ENCODE data around the gene EAF1.
"Not testable (repeated sequence)": the region's sequence is repeated elsewhere in the genome, so short reads cannot be mapped to it uniquely, and the experiment has no call there.

EAF1 gene

GRCh38 chr3:15427182-15427880, at the start of gene EAF1, which contains the start of gene METTL6:
TSS of gene EAF1 (plus strand) at chr3:15427598. CDS start at chr3:15427780, 182 bp downstream.
TSS of gene METTL6 (minus strand) at chr3:15427544. CDS start at chr3:15426511, 1,033 bp downstream.
- peak; percentile 70 to 80 for DNase-seq

DNA sequence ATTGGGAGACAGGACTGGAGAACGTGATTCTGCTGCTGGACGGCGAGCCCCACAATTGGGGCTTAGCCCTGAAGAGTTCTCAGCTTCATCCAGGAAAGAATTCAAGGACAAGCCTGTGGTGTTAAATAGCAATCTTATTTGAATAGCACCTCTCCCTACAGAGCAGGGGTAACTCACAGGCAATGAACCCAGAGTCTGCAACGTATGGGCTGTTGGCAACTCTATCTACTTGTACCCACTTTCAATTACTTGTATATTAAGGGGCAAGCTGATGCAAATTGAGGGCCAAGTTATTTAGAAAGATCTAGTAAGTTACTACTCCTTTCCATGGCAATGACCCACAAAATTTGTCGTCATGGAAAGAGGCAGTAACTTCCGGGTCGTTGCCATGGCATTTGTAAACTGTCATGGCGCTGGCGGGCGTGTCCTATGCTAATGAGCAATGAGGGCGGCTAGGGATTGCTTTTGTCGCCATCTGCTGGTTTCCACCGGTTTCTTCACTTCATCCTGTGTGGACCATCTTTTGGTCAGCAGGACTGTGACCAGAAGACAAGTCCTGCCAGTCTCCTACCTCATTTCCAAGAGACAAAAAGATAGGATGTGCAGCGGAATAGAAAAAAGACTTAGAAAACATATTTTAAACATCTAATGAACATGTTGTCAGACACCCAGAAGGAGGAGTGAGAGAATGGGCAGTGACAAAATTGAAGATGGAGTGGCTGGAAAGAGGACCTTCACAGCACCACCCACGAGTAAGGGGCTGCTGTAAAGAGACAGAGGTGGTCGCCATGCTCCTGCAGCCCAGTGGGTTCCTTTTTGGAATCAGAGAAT, 49.2 kb upstream of the EAF1 start:
- peak; percentile 89 to 92 for DNase-seq

- no peak for DNase-seq
These were observed 46.2 kb upstream of the EAF1 start for GRCh38 chr3:15380980-15381890.

DNA sequence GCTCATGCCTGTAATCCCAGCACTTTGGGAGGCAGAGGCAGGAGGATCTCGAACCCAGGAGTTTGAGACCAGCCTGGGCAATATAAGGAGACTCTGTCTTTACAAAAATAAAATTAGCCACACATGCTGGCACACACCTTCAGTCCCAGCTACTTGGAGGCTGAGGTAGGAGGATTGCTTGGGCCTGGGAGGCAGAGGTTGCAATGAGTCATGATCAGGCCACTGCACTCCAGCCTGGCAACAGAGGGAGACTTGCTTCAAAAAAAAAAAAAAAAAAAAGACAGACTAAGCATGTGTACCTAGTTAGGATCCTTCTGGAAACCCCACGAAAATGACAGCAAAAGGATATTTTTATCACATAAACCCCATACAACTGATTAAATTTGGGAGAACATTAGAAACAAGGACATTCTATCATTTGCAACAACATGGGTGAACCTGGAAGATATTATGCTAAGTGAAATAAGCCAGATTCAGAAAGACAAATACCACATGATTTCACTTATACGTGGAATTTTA, 44.9 kb upstream of the EAF1 start:
- no peak for DNase-seq

GRCh38 chr3:15384510-15385237, 42.7 kb upstream of the EAF1 start:
- DNase-seq: no peak

DNA sequence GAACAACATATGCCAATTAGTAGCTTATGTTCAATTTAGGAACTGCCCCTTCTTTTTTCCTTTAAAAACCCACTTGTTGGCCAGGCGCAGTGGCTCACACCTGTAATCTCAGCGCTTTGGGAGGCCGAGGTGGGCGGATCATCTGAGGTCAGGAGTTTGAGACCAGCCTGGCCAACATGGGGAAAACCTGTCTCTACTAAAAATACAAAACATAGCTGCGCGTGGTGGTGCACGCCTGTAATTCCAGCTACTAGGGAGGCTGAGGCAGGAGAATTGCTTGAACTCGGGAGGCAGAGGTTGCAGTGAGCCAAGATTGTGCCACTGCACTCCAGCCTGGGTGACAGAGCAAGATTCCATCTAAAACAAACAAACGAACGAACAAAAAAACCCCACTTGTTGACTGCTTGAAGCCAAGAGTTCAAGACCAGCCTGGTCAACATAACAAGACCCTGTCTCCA, 42.1 kb upstream of the EAF1 start:
- DNase-seq: not testable (repeated sequence)

DNA sequence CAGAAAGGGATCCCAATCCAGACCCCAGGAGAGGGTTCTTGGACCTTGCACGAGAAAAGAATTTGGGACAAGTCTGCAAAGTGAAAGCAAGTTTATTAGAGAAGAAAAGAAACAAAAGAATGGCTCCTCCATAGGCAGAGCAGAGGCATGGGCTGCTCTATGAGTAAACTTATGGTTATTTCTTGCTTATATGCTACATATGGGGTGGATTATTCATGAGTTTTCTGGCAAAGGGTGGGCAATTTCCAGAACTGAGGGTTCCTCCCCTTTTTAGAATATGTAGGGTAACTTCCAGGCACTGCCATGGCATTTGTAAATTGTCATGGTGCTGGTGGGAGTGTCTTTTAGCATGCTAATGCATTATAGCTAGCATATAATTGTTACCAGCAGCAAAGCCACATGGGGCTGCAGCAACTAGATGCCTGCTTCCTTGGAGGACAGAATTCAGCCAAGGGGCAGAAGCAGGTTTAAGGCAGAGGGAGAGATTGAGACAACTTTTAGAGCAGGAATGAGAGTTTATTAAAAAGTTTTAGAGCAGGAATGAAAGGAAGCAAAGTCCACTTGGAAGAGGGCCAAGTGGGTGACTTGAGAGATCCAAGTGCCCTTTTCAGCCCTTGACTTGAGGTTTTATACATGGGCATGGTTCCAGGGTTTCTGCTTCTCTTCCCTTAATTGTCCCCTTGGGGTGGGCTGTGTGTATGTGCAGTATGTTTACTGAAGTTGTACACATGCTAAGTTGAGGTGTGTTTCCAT, 41.3 kb upstream of the EAF1 start:
- no peak for DNase-seq

GRCh38 chr3:15386654-15386955, 40.8 kb upstream of the EAF1 start:
- DNase-seq: not testable (repeated sequence)

GRCh38 chr3:15387171-15387581, 40.2 kb upstream of the EAF1 start:
- no peak for DNase-seq

GRCh38 chr3:15387735-15388134, 39.7 kb upstream of the EAF1 start:
- no peak for DNase-seq

DNA sequence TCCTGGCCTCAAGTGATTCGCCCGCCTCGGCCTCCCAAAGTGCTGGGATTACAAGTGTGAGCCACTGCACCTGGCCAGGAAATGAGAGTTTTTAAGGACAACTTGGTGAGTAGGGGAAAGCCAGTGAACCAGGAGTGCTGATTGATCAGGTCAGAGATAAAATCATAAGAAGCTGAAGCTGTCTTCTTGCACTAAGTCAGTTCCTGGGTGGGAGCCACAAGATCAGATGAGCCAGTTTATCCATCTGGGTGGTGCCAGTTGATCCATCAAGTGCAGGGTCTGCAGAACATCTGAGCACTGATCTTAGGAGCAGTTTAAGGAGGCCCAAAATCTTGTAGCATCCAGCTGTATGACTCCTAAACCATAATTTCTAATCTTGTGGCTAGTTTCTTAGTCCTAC, 39.1 kb upstream of the EAF1 start:
- DNase-seq: not testable (repeated sequence)

GRCh38 chr3:15390460-15390859, 36.9 kb upstream of the EAF1 start:
- DNase-seq: no peak

- DNase-seq: no peak
These were observed 36.4 kb upstream of the EAF1 start for GRCh38 chr3:15391007-15391406.

- not testable (repeated sequence) for DNase-seq
These were observed 34.1 kb upstream of the EAF1 start for GRCh38 chr3:15393252-15393651.

DNA sequence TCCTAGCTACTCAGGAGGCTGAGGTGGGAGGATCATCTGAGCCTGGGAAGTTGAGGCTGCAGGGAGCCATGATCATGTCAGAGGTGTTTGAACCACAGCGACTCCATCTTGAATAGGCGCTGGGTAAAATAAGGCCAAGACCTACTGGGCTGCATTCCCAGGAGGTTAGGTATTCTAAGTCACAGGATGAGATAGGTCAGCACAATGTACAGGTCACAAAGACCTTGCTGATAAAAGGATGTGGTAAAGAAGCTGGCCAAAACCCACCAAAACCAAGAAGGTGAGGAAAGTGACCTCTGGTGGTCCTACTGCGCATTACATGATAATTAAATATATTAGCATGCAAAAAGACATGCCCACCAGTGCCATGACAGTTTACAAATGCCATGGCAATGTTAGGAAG, 28.7 kb upstream of the EAF1 start:
- not testable (repeated sequence) for DNase-seq

DNA sequence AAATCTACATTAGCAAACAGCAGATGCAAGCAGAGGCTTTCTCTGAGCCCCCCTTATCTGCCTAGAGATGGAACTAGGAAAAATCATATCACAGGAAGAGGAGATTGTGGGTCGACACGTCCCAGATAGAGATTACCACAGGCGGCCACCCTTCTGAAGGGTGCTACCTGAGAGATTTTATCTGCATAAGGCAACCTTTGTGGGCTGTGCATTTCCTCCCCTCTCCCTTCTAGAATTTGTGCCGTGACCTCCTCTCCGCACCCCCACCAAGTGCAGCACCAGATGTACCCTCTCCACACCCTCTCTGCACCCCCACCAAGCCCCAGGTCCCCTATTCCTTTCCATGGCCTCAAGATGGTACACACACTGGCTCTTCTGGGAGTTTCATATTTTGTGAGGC, 27.4 kb upstream of the EAF1 start:
- no peak for DNase-seq

DNA sequence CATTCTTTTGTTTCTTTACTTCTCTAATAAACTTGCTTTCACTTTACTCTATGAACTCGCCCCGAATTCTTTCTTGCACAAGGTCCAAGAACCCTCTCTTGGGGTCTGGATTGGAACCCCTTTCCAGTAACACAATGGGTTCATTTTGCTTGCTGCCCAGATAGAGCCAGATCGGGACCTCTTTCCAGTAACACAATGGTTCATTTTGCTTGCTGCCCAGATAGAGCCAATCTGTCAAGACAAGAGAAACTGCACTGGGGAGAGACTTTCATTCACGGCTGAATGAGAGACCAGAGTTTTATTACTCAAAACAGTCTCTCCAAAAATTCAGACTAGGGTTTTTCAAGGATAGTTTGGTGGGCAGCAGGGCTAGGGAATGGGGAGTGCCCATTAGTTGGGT, 25.5 kb upstream of the EAF1 start:
- DNase-seq: no peak

DNA sequence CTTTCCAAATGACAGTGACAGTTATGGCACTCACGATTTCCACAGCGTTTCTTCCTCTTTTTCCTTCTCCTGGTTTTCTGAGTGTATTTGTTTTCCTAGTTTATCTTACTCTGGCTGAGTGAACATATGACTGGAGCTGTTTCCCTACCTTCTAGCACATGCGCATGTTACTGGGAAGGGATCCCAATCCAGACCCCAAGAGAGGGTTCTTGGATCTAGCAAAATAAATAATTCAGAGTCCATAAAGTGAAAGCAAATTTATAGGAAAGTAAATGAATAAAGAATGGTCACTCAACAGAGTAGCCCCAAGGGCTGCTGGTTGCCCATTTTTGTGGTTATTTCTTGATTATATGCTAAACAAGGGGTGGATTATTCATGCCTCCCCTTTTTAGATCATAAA, 23.9 kb upstream of the EAF1 start:
- DNase-seq: no peak

- DNase-seq: no peak
These were observed 23.4 kb upstream of the EAF1 start for GRCh38 chr3:15403965-15404364.

DNA sequence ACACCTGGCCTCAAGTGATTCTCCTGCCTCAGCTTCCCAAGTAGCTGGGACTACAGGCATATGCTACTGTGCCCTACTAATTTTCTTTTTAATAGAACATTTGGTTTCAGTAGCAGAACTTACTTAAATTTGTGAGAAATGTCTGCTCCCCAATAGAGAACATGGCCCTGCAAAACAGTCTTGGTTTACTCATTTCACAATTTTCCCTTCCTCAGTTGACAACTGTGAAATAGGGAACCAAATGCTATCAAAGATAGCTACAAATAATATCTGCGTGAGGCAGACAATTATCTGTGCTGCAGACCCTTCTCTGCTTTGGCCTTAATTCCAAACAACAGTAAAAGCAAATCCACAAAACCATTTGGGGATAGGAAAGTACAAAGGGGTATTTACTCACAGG, 22.6 kb upstream of the EAF1 start:
- DNase-seq: no peak

DNA sequence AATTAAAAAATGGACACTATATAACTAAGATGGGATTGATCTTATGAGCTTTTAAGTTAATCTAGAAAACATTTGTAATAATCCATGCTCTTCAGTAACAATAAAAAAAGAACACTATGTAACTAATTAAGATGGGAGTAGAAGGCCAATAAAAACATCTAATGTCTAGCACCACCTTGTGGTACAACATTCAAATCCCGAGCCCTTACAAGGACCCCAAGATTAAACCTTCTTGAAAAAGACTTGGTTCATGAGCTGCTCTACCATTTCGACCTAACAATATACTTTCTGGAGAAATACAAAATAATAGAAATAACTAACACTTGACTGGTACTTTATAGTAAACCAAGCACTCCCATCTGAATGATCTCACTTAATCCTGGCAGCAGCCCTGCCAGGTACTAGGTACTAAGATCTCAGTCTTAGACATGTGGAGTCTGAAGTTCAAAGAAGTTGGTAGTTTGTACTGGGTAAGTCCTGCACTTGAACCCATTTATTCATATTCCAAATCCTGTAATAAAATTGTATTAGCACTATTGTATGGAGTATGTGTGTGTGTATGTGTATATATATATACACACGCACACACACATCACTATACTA, 21.8 kb upstream of the EAF1 start:
- DNase-seq: peak; percentile 39 to 41

All from SHP77 (cell line).